Astrocyte (in vitro differentiated cells and primary cell): ENCODE measurements around the gene CAMK2G.

ENCODE experiments used
- EZH2 ChIP-seq: IDR thresholded peaks from 2 replicates; pipeline ENCODE4 v1.6.1; 2012; ENCODE audit warnings: mild to moderate bottlenecking, low read length, inconsistent platforms; ENCODE audit not compliant: insufficient read depth
- TF ChIP-seq, protein P1 (sequence below): IDR thresholded peaks from 2 replicates; pipeline ENCODE4 v1.5.1; 2011; ENCODE audit warnings: low read depth, mild to moderate bottlenecking, inconsistent platforms, low read length, moderate library complexity; ENCODE audit not compliant: insufficient read depth

- TF ChIP-seq, protein P1, sequence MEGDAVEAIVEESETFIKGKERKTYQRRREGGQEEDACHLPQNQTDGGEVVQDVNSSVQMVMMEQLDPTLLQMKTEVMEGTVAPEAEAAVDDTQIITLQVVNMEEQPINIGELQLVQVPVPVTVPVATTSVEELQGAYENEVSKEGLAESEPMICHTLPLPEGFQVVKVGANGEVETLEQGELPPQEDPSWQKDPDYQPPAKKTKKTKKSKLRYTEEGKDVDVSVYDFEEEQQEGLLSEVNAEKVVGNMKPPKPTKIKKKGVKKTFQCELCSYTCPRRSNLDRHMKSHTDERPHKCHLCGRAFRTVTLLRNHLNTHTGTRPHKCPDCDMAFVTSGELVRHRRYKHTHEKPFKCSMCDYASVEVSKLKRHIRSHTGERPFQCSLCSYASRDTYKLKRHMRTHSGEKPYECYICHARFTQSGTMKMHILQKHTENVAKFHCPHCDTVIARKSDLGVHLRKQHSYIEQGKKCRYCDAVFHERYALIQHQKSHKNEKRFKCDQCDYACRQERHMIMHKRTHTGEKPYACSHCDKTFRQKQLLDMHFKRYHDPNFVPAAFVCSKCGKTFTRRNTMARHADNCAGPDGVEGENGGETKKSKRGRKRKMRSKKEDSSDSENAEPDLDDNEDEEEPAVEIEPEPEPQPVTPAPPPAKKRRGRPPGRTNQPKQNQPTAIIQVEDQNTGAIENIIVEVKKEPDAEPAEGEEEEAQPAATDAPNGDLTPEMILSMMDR = no peak
- no peak for TF ChIP-seq EZH2
Observed at GRCh38 chr10:73774637-73775036, 99.7 kb downstream of the CAMK2G start.
